HG02642 (cell line): Measurements from ENCODE around the gene SLC27A5.
"Not testable (repeated sequence)": the region's sequence is repeated elsewhere in the genome, so short reads cannot be mapped to it uniquely, and the experiment has no call there.

Experiments used
- ATAC-seq: cut with Tn5 transposase; IDR thresholded peaks from one replicate; pipeline ENCODE4 v1.9.1; 2021; ENCODE audit warnings: mild to moderate bottlenecking; ENCODE audit not compliant: unreplicated experiment, poor library complexity

Gene SLC27A5

DNA sequence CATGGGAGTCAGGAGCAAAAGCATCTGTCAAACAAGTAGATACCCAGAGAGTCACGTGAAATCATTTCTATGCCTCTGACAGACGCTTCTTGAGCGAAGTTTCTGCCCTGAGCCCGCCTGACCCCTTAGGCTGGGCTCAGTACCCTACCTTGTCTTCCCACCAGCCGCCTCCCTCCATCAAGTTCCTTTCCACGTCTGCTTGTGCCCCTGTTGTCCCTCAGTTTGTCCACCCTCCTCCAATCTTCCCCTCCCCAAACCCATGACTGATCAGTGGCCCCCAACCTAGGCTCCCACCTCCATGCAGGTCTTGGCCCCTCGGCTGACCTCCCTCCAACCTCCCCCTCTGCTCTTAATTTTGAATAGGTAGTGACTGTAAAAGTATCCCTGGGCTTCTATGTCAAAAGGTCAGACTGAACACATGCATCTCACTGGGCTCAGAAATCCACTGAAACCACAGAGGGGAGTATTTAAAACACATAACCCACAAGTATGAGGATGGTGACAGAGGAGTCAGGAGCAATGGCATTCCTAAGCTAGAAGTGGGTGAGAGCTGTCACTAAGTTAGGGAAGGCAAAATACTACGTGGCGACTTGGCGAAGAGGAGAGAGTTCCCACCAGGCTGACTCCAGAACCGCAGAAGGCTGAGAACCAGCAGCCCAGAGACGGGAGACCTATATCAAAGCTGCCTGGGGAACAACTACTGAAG lies 37.3 kb downstream of the SLC27A5 start:
- ATAC-seq = no peak

- no peak for ATAC-seq
Observed at GRCh38 chr19:58473775-58474174, 38.0 kb downstream of the SLC27A5 start.

DNA sequence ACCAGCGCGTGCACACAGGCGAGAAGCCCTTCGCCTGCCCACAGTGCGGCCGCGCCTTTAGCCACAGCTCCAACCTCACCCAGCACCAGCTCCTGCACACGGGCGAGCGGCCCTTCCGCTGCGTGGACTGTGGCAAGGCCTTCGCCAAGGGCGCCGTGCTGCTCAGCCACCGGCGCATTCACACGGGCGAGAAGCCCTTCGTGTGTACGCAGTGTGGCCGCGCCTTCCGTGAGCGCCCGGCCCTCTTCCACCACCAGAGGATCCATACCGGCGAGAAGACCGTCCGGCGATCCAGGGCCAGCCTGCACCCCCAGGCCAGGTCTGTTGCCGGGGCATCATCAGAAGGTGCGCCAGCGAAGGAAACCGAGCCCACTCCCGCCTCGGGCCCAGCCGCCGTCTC lies 40.1 kb downstream of the SLC27A5 start:
- no peak for ATAC-seq

DNA sequence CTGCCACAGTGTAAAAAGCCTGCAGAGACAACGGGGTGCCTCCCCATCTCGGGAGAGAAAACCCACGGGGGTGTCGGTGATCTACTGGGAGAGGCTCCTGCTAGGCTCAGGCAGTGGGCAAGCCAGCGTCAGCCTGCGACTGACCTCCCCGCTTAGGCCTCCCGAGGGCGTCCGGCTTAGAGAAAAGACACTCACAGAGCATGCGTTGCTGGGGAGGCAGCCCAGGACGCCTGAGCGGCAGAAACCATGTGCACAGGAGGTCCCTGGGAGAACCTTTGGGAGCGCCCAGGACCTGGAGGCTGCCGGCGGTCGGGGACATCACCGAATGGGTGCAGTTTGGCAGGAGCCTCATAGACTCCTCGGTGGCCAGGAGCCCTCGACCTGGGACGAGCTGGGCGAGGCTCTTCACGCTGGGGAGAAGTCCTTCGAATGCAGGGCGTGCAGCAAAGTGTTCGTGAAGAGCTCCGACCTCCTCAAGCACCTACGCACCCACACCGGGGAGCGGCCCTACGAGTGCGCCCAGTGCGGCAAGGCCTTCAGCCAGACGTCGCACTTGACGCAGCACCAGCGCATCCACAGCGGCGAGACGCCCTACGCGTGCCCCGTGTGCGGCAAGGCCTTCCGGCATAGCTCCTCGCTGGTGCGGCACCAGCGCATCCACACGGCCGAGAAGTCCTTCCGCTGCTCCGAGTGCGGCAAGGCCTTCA lies 40.8 kb downstream of the SLC27A5 start:
- ATAC-seq = not testable (repeated sequence)

DNA sequence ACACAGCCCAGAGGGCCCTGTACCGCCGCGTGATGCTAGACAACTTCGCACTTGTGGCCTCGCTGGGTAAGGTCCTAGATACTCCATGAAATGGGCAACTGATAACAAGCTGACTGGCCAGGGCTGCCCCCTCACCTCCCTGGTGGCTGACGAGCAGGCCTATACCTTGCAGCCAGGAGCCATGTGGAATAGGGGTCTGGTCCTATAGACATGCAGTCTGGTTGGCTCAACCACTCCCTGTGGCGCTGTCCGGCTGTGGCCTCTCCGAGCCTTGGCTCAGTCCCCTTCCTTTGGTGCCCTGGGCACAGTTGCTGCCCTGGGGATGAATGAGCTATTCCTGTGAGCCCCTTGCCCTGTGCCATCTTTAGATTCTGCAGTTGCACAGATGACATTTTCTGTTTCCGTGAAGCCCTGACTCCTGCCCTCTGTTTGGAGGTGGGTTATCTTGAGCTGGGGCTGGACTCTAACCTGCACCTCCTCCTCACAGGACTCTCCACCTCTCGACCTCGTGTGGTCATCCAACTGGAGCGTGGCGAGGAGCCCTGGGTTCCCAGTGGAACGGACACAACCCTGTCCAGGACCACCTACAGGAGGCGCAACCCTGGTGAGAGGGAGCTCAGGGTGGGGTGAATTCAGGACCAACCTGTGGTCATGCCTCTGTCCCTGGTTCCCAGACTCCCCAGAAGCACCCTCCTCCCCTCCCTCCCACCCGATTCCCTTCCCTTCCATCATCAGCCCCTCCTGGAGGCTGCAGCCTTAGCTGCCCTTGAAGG lies 42.4 kb downstream of the SLC27A5 start:
- no peak for ATAC-seq

- no peak for ATAC-seq
Observed at GRCh38 chr19:58468216-58468839, 43.5 kb downstream of the SLC27A5 start.

GRCh38 chr19:58466760-58467589 lies 44.8 kb downstream of the SLC27A5 start, which contains the start of gene ZNF324:
Gene ZNF324, plus strand, starts transcription at chr19:58467080. Its CDS starts 2,106 bp downstream, at chr19:58469186.
- peak; percentile 90 for ATAC-seq

DNA sequence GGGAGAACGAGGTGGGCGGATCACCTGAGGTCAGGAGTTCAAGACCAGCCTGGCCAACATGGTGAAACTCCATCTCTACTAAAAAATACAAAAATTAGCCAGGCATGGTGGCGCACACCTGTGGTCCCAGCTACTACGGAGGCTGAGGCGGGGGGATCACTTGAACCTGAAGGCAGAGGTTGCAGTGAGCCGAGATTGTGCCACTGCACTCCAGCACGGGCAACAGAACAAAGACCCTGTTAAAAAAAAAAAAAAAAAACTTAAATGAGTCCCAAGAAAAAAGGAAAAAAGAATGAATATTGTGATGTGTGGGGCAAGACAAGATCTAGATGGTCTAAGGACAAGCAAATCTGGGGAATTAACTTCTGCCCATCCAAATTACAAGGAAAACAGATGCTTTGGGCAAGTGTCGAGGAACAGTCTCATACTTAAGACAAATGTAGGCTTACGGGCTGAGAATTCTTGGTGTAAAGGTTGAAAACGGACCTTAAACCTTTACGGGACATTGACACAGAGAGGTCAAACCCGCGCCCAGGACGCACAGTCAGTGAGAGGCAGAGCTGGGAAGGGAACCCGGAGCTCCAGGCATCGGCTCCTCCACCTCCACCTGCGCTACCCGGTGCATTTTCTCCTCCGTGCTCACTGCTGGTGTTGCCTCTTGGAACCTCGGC lies 45.6 kb downstream of the SLC27A5 start:
- peak; percentile 16 for ATAC-seq

DNA sequence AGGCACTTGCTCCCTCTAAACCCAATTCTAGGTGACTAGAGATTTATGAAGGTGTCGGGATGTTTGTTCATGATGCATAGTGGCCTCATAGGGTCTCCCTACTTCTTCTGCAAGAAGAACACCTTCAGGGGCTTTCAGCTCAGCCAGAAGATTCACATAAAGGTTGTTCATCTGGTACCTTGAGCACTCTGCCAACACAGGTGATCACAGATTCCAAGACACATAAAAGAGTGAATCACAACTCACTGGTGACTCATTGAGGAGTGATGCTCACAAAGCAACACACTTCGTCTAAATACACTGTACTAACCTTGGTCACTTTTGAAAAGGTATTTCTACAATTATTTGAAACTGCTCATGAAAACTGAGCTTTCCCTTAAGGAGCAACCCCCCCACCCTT lies 51.8 kb downstream of the SLC27A5 start:
- no peak for ATAC-seq

GRCh38 chr19:58456111-58456510 lies 55.7 kb downstream of the SLC27A5 start:
- no peak for ATAC-seq

GRCh38 chr19:58455306-58455705 lies 56.5 kb downstream of the SLC27A5 start:
- no peak for ATAC-seq

DNA sequence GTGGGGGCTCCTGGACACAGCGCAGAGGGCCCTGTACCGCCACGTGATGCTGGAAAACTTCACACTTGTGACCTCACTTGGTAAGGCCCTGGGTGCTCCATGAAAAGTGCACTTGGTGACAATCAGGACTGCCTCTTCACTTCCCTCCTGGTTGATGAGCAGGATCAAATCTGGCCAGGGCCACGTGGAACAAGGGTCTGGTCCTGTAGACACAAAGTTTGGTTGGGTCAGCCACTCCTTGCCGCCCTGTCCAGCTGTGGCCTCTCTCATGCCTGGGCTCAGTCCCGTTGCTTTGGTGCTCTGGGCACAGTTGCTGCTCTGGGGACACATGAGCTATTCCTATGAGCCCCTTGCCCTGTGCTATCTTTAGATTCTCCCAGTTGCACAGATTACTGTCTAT lies 58.0 kb downstream of the SLC27A5 start:
- no peak for ATAC-seq

GRCh38 chr19:58451358-58452101 lies 60.3 kb downstream of the SLC27A5 start, which contains the start of gene ZNF324B:
Gene ZNF324B, plus strand, starts transcription at chr19:58451622. Its CDS starts 2,080 bp downstream, at chr19:58453702.
- ATAC-seq = peak; percentile 97

GRCh38 chr19:58450856-58451357 lies 60.9 kb downstream of the SLC27A5 start:
- ATAC-seq = no peak

GRCh38 chr19:58449980-58450379 lies 61.8 kb downstream of the SLC27A5 start:
- not testable (repeated sequence) for ATAC-seq

DNA sequence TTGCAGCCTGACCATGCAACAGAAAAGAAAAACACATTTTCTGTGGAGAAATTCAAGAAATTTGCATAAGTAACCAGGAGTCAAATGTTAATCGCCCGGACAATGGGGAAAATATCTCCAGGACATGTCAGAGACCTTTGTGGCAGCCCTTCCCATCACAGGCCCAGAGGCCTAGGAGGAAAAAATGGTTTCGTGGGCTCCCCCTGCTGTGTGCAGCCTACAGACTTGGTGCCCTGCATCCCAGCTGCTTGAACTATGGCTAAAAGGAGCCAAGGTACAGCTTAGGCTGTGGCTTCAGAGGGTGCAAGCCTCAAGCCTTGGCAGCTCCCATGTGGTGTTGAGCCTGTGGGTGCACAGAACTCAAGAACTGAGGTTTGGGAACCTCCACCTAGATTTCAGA lies 62.9 kb downstream of the SLC27A5 start:
- not testable (repeated sequence) for ATAC-seq
